ENCODE results near the gene EVI5. TPM values are rescaled to one million over a fixed set of nuclear protein-coding genes. Genes with fewer than 3 reads are reported as not detected.
A peak's percentile ranks its signal among the peaks of the same experiment; 100 is the strongest.

Gene EVI5
- total RNA-seq, 1 experiment from 2014 or later: 11.4 TPM

DNA sequence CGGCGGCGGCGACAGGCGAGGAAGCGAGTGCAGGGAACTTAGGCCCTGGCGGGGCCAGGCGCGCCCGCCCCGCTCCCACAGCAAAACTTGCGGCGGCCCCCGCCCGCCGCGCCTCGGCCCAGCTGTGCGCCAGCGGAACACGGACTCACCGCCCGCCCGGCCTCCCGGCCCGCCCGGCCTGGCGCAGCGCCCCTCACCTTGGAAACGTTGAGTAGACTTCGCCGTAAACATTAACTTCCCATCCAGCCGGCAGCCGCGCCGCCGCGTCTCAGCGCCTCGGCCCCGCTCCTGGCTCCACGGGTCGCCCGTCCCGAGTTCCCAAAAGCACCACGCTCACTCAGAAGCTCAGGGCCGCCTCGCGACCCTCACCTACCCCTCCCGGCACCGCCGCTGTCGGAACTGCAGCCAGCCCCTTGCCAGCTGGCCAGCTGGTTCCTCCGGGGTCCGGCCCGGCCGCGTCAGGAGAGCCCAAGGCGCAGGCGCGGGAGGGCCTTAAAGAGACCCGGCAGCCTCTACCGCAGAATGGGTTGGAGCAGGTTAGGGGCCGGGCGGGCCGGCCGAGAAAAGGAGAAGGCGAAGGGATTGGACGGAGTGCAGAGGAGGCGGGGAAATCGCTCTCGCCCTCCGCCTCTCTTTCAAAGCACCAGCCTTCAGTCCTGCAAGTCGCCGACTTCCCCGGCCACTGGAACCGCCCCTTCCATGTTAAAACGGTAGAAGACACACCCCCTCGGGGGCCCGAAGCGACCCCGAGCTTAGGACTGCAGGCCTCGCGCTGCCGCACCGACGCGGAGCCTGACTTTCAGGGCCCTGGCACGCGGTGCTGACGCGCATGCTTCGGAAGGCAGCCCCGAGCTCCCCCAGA is at the start of gene EVI5 (continued):
- TF ChIP-seq ZNF425 (CRISPR knock-in tag; conservative IDR thresholded peaks at IDR 0.05): no peak
- TF ChIP-seq JUN (CRISPR knock-in tag; IDR thresholded peaks at IDR 0.05): peak; percentile 98
- peak; percentile 92 for TF ChIP-seq NR1H2 (CRISPR knock-in tag; IDR thresholded peaks at IDR 0.05)
- peak; percentile 98 for TF ChIP-seq E2F5 (CRISPR knock-in tag; IDR thresholded peaks at IDR 0.05)
- TF ChIP-seq TCF7 (CRISPR knock-in tag; IDR thresholded peaks at IDR 0.05; ENCODE audit: low read depth): peak; percentile 97
- peak; percentile 98 for TF ChIP-seq MYBL2 (CRISPR knock-in tag; IDR thresholded peaks at IDR 0.05)
- TF ChIP-seq FOXJ3 (CRISPR knock-in tag; IDR thresholded peaks at IDR 0.05; ENCODE audit: borderline replicate concordance): peak; percentile 97
- peak; percentile 73 for TF ChIP-seq ZNF263 (CRISPR knock-in tag; IDR thresholded peaks at IDR 0.05; ENCODE audit: low read depth)
- TF ChIP-seq AFF4 (CRISPR knock-in tag; IDR thresholded peaks at IDR 0.05; ENCODE audit: borderline replicate concordance): peak; percentile 99
- TF ChIP-seq KAT7 (CRISPR knock-in tag; IDR thresholded peaks at IDR 0.05; ENCODE audit: borderline replicate concordance): peak; percentile 97; the same call in 1 of the 2 replicates
- TF ChIP-seq ZNF396 (CRISPR knock-in tag; IDR thresholded peaks at IDR 0.05; ENCODE audit: borderline replicate concordance): no peak
- peak; percentile 92 for TF ChIP-seq SP1 (CRISPR knock-in tag; conservative IDR thresholded peaks at IDR 0.05)
- TF ChIP-seq SMAD4 (CRISPR knock-in tag; IDR thresholded peaks at IDR 0.05): peak; percentile 97
- peak; percentile 99 for TF ChIP-seq ESRRA (CRISPR knock-in tag; IDR thresholded peaks at IDR 0.05; ENCODE audit: borderline replicate concordance)
- TF ChIP-seq ETV6 (CRISPR knock-in tag; IDR thresholded peaks at IDR 0.05): peak; percentile 99

- no peaks in the 10 kb centered on the region; the same call in 1 of the 2 replicates for H3K27me3 Mint-ChIP-seq (ENCODE audit: low read depth)
- DNase-seq (ENCODE audit: low spot score) (no peak), ATAC-seq (no peak)
- POLR2A ChIA-PET: no interaction called here
- H3K36me3 Mint-ChIP-seq: peaks cover 78% of the 10 kb centered on the region
- CTCF ChIA-PET: interaction anchor here (0.6 kb wide), 1 partner anchor 344 kb away, joined by 4 read pairs; no protein-coding TSS in a partner anchor
- peak overlapping the region; percentile 95 for H3K4me3 Mint-ChIP-seq
- no peak for TF ChIP-seq ZNF416 (CRISPR knock-in tag; IDR thresholded peaks at IDR 0.05)
- TF ChIP-seq JUN (CRISPR knock-in tag; IDR thresholded peaks at IDR 0.05): no peak
- no peak for TF ChIP-seq NFATC4 (CRISPR knock-in tag; IDR thresholded peaks at IDR 0.05)
- no peak for TF ChIP-seq SOX15 (CRISPR knock-in tag; IDR thresholded peaks at IDR 0.05)
- TF ChIP-seq ATF6 (CRISPR knock-in tag; IDR thresholded peaks at IDR 0.05): no peak
- TF ChIP-seq ZNF138 (CRISPR knock-in tag; conservative IDR thresholded peaks at IDR 0.05): no peak
- TF ChIP-seq, protein P1, sequence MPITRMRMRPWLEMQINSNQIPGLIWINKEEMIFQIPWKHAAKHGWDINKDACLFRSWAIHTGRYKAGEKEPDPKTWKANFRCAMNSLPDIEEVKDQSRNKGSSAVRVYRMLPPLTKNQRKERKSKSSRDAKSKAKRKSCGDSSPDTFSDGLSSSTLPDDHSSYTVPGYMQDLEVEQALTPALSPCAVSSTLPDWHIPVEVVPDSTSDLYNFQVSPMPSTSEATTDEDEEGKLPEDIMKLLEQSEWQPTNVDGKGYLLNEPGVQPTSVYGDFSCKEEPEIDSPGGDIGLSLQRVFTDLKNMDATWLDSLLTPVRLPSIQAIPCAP (CRISPR knock-in tag; IDR thresholded peaks at IDR 0.05): no peak
- TF ChIP-seq, protein P2, sequence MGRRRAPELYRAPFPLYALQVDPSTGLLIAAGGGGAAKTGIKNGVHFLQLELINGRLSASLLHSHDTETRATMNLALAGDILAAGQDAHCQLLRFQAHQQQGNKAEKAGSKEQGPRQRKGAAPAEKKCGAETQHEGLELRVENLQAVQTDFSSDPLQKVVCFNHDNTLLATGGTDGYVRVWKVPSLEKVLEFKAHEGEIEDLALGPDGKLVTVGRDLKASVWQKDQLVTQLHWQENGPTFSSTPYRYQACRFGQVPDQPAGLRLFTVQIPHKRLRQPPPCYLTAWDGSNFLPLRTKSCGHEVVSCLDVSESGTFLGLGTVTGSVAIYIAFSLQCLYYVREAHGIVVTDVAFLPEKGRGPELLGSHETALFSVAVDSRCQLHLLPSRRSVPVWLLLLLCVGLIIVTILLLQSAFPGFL (CRISPR knock-in tag; IDR thresholded peaks at IDR 0.05; ENCODE audit: borderline replicate concordance): no peak
- no peak for TF ChIP-seq RORB (CRISPR knock-in tag; IDR thresholded peaks at IDR 0.05)
- no peaks in the 10 kb centered on the region for H3K9me3 Mint-ChIP-seq
- peak overlapping the region; percentile 87 for H3K27ac Mint-ChIP-seq
- peaks cover 43% of the 10 kb centered on the region for H3K4me1 Mint-ChIP-seq
Measured at GRCh38 chr1:92834617-92835016, 49.7 kb upstream of the EVI5 start.
